HepG2 (cell line): Measurements from ENCODE around the gene CLPTM1. TPM values are rescaled to one million over a fixed set of nuclear protein-coding genes. Genes with fewer than 3 reads are reported as not detected.

Source experiments
- ADNP ChIP-seq: sonication (generic); formaldehyde crosslinking; IDR thresholded peaks from 2 replicates; pipeline ENCODE4 v1.4.0; 2020; ENCODE audit warnings: missing genetic modification reagents
- ERF ChIP-seq: IDR thresholded peaks from 2 replicates; pipeline ENCODE4 v1.6.1; 2018; ENCODE audit warnings: missing biosample characterization, missing genetic modification reagents
- FUBP1 ChIP-seq: sonication (generic); formaldehyde crosslinking; IDR thresholded peaks from 2 replicates; pipeline ENCODE4 v1.5.1; 2020; ENCODE audit warnings: missing genetic modification reagents, mild to moderate bottlenecking, borderline replicate concordance
- MTF2 ChIP-seq: sonication (generic); formaldehyde crosslinking; IDR thresholded peaks from 2 replicates; pipeline ENCODE4 v1.5.0; 2020; ENCODE audit warnings: missing genetic modification reagents, borderline replicate concordance
- NFE2L2 ChIP-seq: fragments of 150-350 bp; IDR thresholded peaks from 2 replicates; pipeline ENCODE4 v1.6.1; 2014; ENCODE audit warnings: low read length
- NR1H2 ChIP-seq: sonication (generic); formaldehyde crosslinking; IDR thresholded peaks from 2 replicates; pipeline ENCODE4 v1.8.1; 2022; ENCODE audit warnings: low read depth, missing genetic modification reagents, borderline replicate concordance
- PHF20 ChIP-seq: sonication (generic); formaldehyde crosslinking; IDR thresholded peaks from 2 replicates; pipeline ENCODE4 v1.5.0; 2020; ENCODE audit warnings: mild to moderate bottlenecking, missing genetic modification reagents
- RFX5 ChIP-seq: IDR thresholded peaks from 2 replicates; pipeline ENCODE4 v1.6.1; 2011; ENCODE audit warnings: low read depth, low read length, improper control_type of control experiment
- SRSF1 ChIP-seq: fragments of 200-400 bp; formaldehyde crosslinking; optimal IDR thresholded peaks from 2 replicates; pipeline ENCODE3; 2017; ENCODE audit warnings: mild to moderate bottlenecking, low read depth, low read length, moderate library complexity
- ZFP91 ChIP-seq: sonication (generic); formaldehyde crosslinking; IDR thresholded peaks from 2 replicates; pipeline ENCODE4 v1.9.0; 2022; ENCODE audit warnings: missing genetic modification reagents, mild to moderate bottlenecking, borderline replicate concordance
- ZNF275 ChIP-seq: sonication (generic); formaldehyde crosslinking; IDR thresholded peaks from 2 replicates; pipeline ENCODE4 v1.8.0; 2022; ENCODE audit warnings: missing genetic modification reagents, mild to moderate bottlenecking, inconsistent platforms, borderline replicate concordance
- ZNF337 ChIP-seq: sonication (generic); formaldehyde crosslinking; IDR thresholded peaks from 2 replicates; pipeline ENCODE4 v1.5.1; 2020; ENCODE audit warnings: missing genetic modification reagents, low read depth, mild to moderate bottlenecking, borderline replicate concordance
- ZNF33A ChIP-seq: sonication (generic); formaldehyde crosslinking; IDR thresholded peaks from 2 replicates; pipeline ENCODE4 v1.5.1; 2020; ENCODE audit warnings: missing genetic modification reagents, mild to moderate bottlenecking, moderate library complexity, borderline replicate concordance
- ZNF34 ChIP-seq: sonication (generic); formaldehyde crosslinking; IDR thresholded peaks from 2 replicates; pipeline ENCODE4 v1.4.0; 2020; ENCODE audit warnings: mild to moderate bottlenecking, missing genetic modification reagents, borderline replicate concordance
- ZNF570 ChIP-seq: sonication (generic); formaldehyde crosslinking; IDR thresholded peaks from 2 replicates; pipeline ENCODE4 v1.4.0; 2020; ENCODE audit warnings: mild to moderate bottlenecking, missing genetic modification reagents, borderline replicate concordance
- ZNF607 ChIP-seq: sonication (generic); formaldehyde crosslinking; IDR thresholded peaks from 2 replicates; pipeline ENCODE4 v1.5.1; 2020; ENCODE audit warnings: missing genetic modification reagents, mild to moderate bottlenecking, borderline replicate concordance
- ZNF629 ChIP-seq: sonication (generic); formaldehyde crosslinking; conservative IDR thresholded peaks from 2 replicates; pipeline ENCODE4 v1.5.0; 2020; ENCODE audit warnings: missing genetic modification reagents
- ZNF709 ChIP-seq: sonication (generic); formaldehyde crosslinking; IDR thresholded peaks from 2 replicates; pipeline ENCODE4 v1.5.0; 2020; ENCODE audit warnings: mild to moderate bottlenecking, missing genetic modification reagents
- ZNF746 ChIP-seq: sonication (generic); formaldehyde crosslinking; IDR thresholded peaks from 2 replicates; pipeline ENCODE4 v1.8.0; 2022; ENCODE audit warnings: mild to moderate bottlenecking, missing genetic modification reagents
- ZNF747 ChIP-seq: sonication (generic); formaldehyde crosslinking; IDR thresholded peaks from 2 replicates; pipeline ENCODE4 v1.8.1; 2023; ENCODE audit warnings: missing genetic modification reagents, mild to moderate bottlenecking, borderline replicate concordance
- ZNF788 ChIP-seq: sonication (generic); formaldehyde crosslinking; IDR thresholded peaks from 2 replicates; pipeline ENCODE4 v1.5.0; 2020; ENCODE audit warnings: mild to moderate bottlenecking, missing genetic modification reagents, borderline replicate concordance
- ZSCAN21 ChIP-seq: sonication (generic); formaldehyde crosslinking; IDR thresholded peaks from 2 replicates; pipeline ENCODE4 v1.8.0; 2022; ENCODE audit warnings: mild to moderate bottlenecking, missing genetic modification reagents, moderate library complexity, borderline replicate concordance
- ZSCAN29 ChIP-seq: sonication (generic); formaldehyde crosslinking; conservative IDR thresholded peaks from 2 replicates; pipeline ENCODE4 v1.4.0; 2020; ENCODE audit warnings: mild to moderate bottlenecking, missing genetic modification reagents
- polyA plus RNA-seq, 8 experiments: library from polyadenylated mRNA; depleted of rRNA in 3 of 8; stranded (reverse) in 7 of 8; unstranded in 1 of 8; fragments of >200 nt; fragmentation: Illumina TruSeq in 4 of 8; extraction: Trizol in 4 of 8; gene quantifications; 2 replicates each; pipeline versions ENCODE4 v1.2.1 to v1.2.3, GENCODE V29; 2011 to 2016; ENCODE audit warnings: low read depth in 4 of 8, missing spikeins in 1 of 8, mixed read lengths in 1 of 8; ENCODE audit not compliant: insufficient read depth in 1 of 8
- total RNA-seq, 5 experiments: library from RNA; depleted of rRNA; stranded (reverse); fragments of >200 nt; fragmentation: Illumina TruSeq; extraction: Trizol; gene quantifications; 2 replicates each; pipeline ENCODE4 v1.2.3, GENCODE V29; 2016; ENCODE audit warnings: low read depth in 1 of 5
- TF ChIP-seq, protein P1 (sequence below): IDR thresholded peaks from 2 replicates; pipeline ENCODE4 v1.6.1; 2016; ENCODE audit warnings: control low read depth
- TF ChIP-seq, protein P2 (sequence below): sonication (generic); formaldehyde crosslinking; IDR thresholded peaks from 2 replicates; pipeline ENCODE4 v1.8.1; 2023; ENCODE audit warnings: mild to moderate bottlenecking, missing genetic modification reagents

CLPTM1 gene
- total and polyA plus RNA-seq, 2 of the 13 experiments (the other 11 are each of a cell fraction or from before 2014, with no cell fraction given) = 34.9 to 42.8 TPM

DNA sequence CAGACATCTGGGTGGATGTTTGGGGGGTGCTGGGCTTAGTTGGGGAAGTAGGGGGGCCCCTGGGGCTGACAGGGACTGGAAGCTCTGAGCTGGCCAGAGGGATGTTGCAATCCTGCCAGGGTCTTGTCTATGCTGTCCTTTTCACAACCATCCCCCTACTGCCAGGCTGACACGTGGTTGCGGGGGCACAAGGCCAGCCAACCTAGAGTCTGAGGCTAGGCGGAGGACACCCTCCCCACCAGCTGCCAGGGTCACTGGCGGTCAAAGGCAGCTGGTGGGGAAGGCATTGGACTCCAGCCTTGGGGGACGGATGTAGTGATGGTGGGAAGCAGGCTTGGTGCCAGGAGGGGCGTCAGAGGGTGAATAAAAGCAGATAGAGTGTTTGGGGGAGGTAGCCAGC lies 42.3 kb upstream of the CLPTM1 start (continued):
- TF ChIP-seq ZSCAN21 = peak; percentile 47; the same call in 1 of the 2 replicates
- 0 out of 2 replicates have a peak, but pooled peaks have one; percentile 15 for TF ChIP-seq ZNF34 (CRISPR knock-in tag)
- no peak for TF ChIP-seq ZNF747 (CRISPR knock-in tag)
- no peak for TF ChIP-seq ZNF709 (CRISPR knock-in tag)
- TF ChIP-seq NFE2L2 = no peak
- TF ChIP-seq ZNF570 (CRISPR knock-in tag) = no peak
- TF ChIP-seq ZNF746 (CRISPR knock-in tag) = peak; percentile 97
- TF ChIP-seq ZNF275 = no peak
- TF ChIP-seq RFX5 = no peak
- TF ChIP-seq MTF2 = no peak
- TF ChIP-seq SRSF1 = no peak
- TF ChIP-seq ERF (CRISPR knock-in tag) = peak; percentile 81; the same call in 1 of the 2 replicates
- TF ChIP-seq ZNF629 = no peak
- peak; percentile 97 for TF ChIP-seq ZSCAN29 (CRISPR knock-in tag)
- no peak for TF ChIP-seq ZNF337 (CRISPR knock-in tag)
- TF ChIP-seq, protein P1, sequence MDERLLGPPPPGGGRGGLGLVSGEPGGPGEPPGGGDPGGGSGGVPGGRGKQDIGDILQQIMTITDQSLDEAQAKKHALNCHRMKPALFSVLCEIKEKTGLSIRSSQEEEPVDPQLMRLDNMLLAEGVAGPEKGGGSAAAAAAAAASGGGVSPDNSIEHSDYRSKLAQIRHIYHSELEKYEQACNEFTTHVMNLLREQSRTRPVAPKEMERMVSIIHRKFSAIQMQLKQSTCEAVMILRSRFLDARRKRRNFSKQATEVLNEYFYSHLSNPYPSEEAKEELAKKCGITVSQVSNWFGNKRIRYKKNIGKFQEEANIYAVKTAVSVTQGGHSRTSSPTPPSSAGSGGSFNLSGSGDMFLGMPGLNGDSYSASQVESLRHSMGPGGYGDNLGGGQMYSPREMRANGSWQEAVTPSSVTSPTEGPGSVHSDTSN = no peak
- TF ChIP-seq, protein P2, sequence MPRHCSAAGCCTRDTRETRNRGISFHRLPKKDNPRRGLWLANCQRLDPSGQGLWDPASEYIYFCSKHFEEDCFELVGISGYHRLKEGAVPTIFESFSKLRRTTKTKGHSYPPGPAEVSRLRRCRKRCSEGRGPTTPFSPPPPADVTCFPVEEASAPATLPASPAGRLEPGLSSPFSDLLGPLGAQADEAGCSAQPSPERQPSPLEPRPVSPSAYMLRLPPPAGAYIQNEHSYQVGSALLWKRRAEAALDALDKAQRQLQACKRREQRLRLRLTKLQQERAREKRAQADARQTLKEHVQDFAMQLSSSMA (CRISPR knock-in tag) = no peak
- TF ChIP-seq ZFP91 (CRISPR knock-in tag) = peak; percentile 33; the same call in 1 of the 2 replicates
- no peak for TF ChIP-seq ADNP (CRISPR knock-in tag)
- no peak for TF ChIP-seq ZNF607
- no peak for TF ChIP-seq FUBP1 (CRISPR knock-in tag)
- TF ChIP-seq ZNF33A (CRISPR knock-in tag) = no peak
- no peak for TF ChIP-seq PHF20 (CRISPR knock-in tag)
- peak; percentile 100 for TF ChIP-seq NR1H2 (CRISPR knock-in tag)
- TF ChIP-seq ZNF788 (CRISPR knock-in tag) = peak; percentile 70; the same call in 1 of the 2 replicates
